ENCODE results near the gene FARP2.

The FARP2 gene

GRCh38 chr2:241534293-241534692, 178.2 kb downstream of the FARP2 start:
- DNase-seq (ENCODE audit: low read depth): no peak

GRCh38 chr2:241534701-241535375, 178.8 kb downstream of the FARP2 start:
- DNase-seq (ENCODE audit: low read depth): no peak

- DNase-seq (ENCODE audit: low read depth): no peak
Observed at GRCh38 chr2:241535871-241536655, 180.0 kb downstream of the FARP2 start.

- DNase-seq (ENCODE audit: low read depth): no peak
Observed at GRCh38 chr2:241538838-241539615, 182.9 kb downstream of the FARP2 start.

GRCh38 chr2:241539616-241540374, 183.7 kb downstream of the FARP2 start:
- DNase-seq (ENCODE audit: low read depth): no peak

GRCh38 chr2:241540401-241540770, 184.3 kb downstream of the FARP2 start:
- DNase-seq (ENCODE audit: low read depth): no peak

- DNase-seq (ENCODE audit: low read depth): peak; percentile 38
Observed at GRCh38 chr2:241540771-241541561, 184.9 kb downstream of the FARP2 start.

- DNase-seq (ENCODE audit: low read depth): no peak
Observed at GRCh38 chr2:241541564-241542277, 185.6 kb downstream of the FARP2 start.

- no peak for DNase-seq (ENCODE audit: low read depth)
Observed at GRCh38 chr2:241542278-241542605, 186.2 kb downstream of the FARP2 start.

All from activated gamma-delta T cell treated with anti-CD3 and anti-CD28 coated beads, Interleukin-2, amount 50 U/mL, for 16 hours (primary cell).